Activated T-cell treated with anti-CD3 and anti-CD28 coated beads, Interleukin-2, amount 50 U/mL, for 1 hour (primary cell): ENCODE measurements around the gene XRCC5.
"Not testable (repeated sequence)": the region's sequence is repeated elsewhere in the genome, so short reads cannot be mapped to it uniquely, and the experiment has no call there.

Experiments
- DNase-seq: peaks from one replicate; pipeline ENCODE4 v3.0.0-alpha.2; 2020

The XRCC5 gene

DNA sequence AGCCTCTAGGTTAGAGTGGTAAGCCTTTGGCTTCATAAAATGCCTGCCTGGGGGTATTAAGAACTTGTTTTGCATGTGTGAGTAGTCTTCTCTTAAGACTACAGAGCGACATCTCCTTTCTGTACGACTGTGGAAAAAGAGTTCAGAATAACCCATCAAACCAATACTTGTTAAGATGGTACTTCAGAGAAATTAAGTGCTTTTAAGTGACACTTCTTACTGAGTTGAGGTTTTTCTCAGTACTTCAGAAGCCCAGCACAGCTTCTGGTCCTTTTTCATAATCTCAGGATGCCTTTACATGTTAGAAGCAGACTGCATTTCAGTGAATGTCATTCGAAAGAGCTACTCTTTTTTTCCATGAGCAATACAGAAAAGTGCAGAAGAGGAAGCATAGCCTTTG, 10.8 kb downstream of the XRCC5 start:
- no peak for DNase-seq

DNA sequence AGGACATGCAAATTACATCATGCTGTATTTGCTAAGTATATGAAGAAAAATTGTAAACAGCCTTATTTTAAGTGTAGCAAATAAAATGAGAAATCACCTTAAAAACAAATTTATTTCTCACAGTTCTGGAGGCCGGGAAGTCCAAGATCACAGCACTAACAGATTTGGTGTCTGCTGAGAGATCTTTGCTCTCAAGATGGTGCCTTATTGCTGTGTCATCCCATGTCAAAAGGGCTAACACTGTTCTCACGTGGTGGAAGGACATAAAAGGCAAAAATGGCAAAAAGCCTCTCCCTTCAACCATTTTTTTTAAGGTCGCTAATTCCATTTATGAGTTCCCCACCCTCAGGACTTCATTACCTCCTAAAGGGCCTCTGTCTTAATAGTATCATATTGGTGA, 12.1 kb downstream of the XRCC5 start:
- no peak for DNase-seq

DNA sequence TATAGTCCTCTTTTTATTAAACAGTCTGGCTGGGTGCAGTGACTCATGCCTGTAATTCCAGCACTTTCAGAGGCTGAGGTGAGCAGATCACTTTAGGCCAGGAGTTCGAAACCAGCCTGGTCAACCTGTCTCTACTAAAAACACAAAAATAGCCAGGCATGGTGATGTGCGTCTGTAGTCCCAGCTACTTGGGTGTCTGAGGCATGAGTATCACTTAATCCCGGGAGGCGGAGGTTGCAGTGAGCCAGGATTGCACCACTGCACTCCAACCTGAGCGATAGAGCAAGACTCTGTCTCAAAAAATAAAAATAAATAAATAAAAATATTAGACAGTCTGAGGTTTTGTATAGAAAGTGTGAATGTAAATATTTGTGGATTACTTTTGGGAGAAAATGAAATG, 17.8 kb downstream of the XRCC5 start:
- no peak for DNase-seq

DNA sequence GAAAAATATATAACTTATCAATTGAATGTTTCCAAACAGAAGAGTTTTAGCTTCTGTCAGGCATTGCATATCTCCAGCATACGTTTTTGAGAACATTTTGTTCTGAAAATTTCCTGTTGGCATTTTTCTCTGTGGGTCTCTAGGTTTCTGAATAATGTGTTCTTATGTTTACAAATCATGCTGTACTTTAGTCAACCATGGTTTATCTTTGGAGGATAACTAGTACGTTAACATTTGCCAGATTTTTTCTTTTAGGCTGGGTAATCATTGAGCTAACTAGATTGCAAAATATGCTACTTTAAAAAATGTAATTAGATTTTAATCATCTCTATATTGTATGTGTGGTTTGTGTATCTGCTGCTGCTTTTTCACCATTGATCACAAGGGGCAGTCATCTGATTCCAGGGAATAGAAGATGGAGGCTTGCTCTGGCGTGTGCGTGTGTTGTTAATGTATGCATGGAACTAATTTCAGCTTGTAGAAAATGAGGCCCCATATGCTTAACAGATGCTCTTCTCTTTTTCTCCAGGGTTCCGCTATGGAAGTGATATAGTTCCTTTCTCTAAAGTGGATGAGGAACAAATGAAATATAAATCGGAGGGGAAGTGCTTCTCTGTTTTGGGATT, 21.3 kb downstream of the XRCC5 start:
- no peak for DNase-seq

DNA sequence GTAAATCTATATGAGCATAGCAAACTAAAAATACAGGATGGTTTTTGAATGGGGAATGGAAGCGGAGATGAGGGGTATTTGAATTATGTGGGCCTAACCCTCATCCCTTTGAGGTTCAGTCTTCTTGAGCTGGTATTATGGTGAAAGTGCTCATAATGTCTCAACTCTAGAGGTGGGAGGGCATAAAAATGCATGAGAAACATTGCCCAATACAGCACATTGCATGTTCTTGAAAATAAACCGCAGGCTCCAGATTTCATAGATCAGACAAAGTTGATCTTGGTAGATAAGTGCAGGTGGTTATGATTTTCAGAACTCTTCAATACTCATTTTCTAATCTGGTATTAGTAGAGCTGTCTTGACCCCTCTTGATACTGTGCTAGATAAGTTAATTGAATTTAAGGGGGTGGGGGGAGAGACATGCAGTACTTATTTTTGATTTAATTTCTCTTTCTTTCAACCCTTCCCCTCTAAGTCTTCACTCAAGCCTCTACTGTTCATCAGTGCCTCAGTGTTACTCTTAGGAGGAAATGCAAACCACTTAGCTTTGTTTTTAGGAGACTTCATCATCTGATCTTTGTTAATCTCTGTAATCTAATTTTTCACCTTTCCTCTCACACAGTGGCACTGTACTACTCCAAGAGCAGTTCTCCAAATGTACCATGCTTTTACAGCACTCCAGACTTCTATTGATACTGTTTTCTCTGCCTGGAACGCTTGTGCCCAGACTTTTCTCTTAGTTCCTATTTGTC, 22.2 kb downstream of the XRCC5 start:
- no peak for DNase-seq

DNA sequence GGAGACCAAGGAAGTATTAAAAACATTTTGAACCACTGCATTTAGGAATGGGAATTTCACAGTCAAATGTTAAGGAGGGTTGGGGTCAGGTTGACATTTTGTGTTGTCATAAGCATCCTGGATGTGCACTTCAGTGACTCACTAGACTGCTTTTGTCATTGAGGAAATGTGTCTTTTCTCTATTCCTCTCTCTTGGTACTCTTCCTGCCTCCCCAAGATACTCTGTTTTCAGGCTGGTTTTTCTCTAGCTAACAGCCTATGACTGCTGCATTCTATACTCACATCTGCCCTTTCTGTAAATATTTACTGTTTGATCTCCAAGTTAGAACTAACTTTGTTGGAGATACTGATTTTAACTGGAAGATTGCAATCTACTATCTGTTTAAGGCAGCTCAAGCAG, 23.4 kb downstream of the XRCC5 start:
- no peak for DNase-seq

DNA sequence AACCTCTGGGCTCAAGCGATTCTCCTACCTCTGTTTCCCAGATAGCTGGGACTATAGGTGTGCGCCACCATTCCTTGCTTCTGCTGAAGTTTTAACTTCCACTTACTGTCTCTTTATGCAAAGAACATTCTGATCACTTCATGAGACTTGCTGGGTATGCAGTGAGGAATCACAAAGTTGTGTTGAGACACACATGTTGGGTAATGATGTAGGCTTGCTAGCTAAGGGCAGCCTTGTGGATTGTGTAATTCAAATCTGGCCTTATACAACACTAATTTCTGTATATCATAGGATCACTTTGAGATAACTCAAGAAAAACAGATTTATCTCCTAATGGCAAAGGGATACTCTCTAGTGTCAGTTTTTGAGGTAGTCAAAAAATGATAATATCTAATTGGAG, 24.2 kb downstream of the XRCC5 start:
- DNase-seq = no peak

DNA sequence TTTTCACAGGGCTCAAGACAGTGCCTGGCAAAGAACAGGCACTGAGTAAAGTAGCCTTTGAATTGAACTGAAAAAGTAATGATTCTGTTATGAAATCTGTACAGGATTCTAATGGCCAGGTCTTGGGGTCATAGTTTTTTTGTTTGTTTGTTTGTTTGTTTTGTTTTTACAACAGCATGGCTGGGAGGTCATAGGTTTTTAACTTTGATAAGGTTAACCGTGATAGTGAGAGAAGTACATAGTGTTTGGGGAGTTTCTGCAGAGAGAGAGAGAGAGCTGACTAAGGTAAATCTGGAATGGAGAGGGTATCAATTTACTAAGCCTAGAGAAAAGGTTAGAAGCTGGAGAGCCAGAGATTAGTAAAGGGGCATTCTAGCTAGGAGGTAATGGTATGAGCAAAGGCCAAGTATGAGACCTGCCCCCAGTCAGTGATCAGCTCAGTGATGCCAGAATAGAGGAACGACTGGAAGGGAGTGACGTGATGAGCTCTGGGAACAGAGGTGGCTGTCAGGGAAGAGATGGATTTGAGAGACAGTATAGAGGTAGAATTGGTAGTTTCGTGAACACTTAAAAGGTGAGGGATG, 25.9 kb downstream of the XRCC5 start:
- DNase-seq = no peak

DNA sequence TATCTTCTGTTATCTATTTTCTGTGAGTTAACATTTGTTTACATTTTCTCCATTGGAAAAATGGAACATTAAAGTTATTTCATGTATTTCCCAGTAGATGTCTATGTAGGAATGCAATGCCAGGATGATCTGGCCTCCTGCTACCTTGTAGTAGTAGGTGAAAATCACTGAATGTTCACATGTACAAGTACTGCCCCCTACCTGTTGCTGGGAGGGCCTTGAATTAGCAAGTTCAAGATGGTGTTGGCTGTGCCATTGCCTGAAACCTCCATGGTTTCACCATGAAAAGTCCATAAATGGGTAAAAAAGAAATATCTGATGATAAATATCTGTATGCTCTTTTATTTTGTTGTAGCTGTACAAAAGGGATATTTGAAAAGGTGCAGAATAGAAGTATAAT, 30.7 kb downstream of the XRCC5 start:
- DNase-seq = no peak

DNA sequence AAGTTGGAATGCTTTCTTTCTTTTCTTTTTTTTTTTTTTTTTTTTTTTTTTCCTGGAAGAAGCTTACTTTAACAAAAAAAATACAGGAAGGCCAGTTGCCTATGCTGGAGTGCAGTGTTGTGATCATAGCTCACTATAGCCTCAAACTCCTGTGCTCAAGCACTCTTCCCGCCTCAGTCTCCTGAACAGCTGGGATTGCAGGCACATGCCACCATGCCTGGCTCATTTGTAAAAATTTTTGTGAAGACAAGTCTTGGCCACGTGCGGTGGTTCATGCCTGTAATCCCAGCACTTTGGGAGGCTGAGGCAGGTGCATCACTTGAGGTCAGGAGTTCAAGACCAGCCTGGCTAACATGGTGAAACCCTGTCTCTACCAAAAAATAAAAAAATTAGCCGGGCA, 32.4 kb downstream of the XRCC5 start:
- not testable (repeated sequence) for DNase-seq

DNA sequence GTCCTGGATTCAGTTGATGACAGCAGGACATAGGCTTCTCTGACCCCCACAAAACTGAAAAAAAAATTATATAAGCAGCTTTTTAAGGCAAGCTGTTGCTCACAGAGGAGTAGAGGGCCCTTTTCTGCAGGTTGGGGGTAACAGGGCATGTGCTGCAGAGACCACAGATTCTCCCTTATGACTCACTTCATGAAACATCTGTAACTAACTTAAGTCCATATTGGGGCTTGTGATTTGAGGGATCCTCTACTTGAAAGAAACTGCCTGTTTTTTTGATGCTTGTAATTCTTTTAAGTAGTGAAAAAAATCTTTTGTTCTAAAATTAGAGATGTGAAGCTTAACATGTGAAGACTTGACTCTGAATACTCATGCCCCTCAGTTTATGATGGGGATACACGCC, 33.4 kb downstream of the XRCC5 start:
- no peak for DNase-seq

DNA sequence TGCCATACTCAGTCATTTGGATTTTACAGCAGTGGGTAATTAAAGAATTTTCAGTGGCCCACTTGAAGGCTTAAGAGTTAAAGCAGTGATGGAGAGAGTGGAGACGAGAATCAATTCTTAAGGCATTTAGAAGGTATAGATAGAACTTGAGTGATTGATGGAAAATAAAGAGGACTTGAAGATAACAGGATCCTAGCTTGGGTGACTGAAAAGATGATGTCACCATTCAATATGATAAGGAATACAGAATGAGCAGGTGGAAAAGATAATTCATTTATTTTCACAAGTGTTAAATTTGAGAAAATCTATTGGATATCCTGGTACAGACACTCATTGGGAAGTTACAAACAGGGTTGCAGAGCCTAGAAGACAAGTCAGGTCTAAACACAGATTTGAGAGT, 35.2 kb downstream of the XRCC5 start:
- no peak for DNase-seq

DNA sequence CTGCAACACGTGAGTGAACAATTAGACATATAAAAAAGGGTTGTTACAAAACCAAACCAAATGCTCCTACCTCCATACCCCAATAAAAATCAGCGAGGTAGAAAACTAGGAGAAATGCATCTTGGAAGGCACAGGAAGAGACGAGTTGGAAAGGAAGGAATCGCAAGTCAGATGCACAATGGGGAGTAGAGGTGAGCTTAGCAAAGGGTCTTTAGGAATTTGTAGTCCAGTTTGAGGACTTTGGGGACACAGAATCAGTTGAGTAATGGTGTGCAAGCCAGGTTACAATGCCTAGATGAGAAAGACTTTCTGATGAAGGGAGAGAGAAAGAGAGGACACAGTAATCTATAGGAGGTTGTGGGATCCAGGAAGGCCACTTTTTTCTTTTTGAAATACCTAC, 35.7 kb downstream of the XRCC5 start:
- DNase-seq = no peak

DNA sequence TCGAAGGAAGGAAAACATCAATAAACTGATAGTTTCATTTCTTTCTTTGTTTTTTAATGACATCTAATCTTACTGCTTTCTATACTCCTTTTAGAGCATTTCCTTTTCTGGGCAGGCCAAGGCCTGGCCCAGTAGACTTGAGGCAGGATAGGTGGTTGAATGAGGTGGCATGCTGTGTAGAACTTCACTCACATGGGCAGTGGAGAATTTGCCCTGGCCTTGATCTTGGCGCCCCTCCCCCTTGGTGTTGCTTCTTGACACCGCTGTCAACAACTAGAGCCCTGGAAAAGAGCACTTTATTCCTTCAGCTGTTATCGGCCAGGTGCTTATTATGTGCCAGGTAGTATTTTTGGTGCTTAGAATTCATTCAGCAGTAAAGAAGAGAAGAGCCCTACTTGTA, 37.4 kb downstream of the XRCC5 start:
- no peak for DNase-seq

DNA sequence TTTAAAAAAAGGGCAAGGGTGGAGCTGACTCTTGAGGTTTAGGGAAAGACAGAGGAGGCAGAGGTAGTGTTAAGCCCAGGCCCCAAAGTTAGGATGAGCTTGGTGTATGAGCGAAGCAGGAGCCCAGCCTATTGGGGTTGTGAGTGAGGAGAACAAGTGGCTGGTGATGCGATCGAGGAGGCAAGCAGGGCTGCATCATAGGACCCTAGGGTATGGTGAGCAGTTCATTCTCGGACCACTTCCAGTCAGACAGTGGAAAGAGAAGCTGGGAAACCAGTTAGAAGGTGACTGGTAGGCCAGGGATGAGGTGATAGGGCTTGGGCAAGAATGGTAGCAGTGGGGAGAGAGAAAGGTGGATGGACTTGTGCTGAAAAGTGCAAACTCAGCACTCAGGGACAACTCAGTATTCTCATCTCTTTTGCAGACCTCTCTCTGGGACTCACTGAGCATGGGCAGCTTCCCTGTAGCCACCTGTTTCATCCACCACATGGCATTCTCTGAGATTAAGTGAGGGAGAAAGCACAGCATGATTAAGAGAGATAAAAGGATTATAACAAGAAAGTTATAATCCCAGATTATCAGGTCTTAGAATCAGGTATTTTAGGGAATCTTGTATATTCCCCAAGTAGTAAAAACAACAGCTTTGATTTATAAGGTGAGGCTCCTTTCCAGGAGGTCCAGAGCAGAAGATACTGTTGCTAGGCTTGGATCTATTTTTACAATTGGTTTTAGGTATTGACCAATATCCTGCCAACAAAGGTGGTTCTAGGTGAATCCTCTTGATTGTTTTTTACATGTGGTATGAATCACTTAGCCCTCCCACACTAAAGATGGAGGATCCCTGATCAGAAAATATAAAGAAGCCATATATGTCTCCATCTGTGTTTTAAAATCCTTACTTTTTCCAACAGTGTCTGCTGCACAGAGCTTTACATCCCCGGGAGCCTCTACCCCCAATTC, 38.3 kb downstream of the XRCC5 start:
- DNase-seq = no peak

DNA sequence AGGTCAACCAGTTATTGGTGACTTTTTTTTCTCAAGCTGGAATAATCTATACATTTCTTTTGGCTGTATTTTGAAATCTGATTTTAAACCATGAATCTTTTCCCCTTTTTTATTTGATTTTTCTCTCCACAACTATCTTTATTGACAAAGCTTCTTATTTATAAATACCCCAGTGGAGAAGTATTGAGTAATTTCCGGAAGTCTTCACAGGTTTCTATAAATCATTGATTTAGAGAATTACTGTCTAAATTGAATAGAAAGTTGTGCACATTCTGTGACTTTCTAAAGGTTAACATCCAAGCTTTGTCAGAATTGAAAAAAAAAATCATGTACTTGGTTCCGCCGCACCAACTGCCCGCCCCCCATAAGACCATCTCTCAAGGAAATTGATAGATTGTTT, 39.8 kb downstream of the XRCC5 start:
- DNase-seq = no peak

DNA sequence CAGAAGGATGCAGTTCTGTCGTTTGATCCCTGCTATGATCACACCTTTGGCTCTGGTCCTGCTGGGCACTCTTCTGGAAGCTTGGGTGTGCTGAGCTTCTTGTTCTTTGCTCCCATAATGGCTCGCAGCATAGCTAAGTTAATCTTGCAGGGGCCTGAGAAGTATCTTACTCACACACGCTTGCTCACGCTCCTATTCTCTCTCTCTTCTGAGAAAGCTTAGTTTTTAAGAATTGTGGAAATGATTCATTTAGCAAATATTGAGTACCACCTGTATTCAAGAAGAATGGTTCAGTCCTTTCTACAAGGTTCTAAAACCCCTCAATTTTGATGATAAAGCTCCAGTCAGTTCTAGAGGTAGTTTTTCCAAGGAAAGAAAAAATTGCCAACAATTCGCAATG, 40.6 kb downstream of the XRCC5 start:
- DNase-seq = no peak

DNA sequence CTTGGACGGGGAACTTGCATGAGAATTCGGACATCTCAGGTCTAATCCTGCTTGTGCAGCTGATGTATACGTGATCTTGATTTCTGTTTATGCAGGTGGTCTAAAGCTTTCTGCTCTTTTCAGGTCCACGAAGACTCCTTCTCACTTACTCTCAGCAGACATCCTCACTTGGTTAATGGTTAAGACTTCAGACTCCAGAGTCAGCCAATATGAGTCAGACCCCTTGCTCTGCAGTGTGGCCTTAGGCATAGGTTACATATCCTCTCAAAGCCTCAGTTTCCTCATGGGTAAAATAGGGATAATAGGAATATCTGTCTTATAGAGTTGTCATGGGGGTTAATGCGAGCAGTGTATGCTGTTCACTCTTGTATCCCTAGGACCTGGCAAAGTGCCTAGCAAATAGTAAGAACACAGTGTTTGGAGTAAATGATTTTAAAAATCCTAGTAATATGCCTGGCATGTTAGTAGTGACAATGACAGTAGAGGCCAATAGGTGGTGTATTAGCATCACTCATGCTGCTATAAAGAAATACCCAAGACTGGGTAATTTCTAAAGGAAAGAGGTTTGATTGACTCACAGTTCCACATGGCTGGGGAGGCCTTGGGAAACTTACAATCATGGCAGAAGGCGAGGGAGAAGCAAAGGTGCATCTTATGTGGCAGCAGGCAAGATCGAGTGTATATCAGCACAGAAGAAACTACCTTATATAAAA, 42.3 kb downstream of the XRCC5 start:
- no peak for DNase-seq

DNA sequence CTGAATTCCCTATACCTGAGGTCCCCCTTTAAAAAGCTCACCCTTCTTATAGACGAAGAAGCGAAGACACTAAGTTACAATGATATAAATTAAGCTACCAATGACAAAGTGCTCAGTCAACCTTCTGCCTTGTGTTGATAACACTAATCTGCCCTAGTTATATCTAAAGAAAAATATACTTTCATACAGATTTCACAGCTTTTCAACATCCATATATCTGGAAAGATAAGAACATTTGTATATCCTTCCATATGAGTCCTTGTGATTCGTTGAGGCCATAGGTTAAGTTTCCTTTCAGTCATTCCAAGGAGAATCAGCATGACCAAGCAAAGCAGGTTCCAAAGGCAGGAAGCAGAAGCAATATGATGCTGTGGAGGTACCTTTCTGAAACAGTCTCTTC, 46.8 kb downstream of the XRCC5 start:
- no peak for DNase-seq

DNA sequence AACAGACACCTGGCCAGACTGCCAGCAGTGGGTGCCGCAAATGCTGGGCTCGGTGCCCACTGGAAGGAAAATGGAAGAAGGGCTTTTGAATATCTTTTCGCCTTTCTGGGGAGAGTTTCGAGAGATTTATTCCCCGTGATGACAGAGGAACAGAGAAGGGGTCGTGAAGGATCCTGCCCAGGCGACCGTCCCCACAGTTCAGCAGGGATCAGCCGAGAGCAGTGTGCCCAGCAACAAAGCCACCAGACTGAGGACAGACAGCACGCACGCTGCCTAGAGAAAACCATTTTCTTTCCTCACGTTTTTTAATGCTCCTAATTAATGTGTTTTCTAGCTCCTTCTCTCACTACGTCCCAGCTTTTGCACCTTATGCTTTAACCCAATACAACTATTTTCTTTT, 47.7 kb downstream of the XRCC5 start:
- no peak for DNase-seq

DNA sequence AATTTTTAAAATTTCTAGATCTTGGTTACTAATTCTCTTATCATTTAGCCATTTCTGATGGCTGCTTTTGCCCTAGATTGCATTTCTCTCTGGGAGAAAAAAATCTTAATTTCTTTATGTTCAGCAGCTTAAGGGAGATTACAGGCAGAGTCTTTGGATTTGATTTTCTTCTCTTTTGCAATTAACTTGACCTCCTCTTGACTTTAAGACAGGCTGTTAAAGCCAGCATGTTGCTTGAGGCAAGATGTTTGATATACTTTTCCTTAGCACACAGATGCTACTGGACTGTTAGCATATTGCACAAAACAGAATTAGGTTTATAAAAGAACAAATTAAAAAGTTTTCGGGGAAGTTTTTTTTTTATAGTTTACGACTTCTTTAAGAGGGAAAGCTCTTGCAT, 50.0 kb downstream of the XRCC5 start:
- no peak for DNase-seq

DNA sequence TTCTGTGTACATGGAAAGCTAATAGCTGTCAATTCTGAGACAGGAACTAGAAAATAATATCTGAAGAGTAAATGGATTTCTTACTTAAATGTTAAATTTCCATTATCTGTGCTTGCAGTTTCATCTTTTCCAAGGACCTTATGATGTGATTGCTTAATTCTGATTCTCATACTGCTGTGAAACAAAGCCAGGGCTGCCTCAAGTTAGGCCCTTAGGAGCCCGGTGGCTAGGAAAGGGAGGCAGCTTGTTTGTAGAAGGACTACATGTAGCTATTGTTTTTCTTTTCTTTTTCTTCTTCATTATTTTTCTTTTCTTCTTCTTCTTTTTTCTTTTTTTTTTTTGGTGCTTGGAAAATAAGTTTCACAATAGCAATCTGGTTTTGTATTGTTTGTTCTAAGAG, 50.5 kb downstream of the XRCC5 start:
- no peak for DNase-seq

DNA sequence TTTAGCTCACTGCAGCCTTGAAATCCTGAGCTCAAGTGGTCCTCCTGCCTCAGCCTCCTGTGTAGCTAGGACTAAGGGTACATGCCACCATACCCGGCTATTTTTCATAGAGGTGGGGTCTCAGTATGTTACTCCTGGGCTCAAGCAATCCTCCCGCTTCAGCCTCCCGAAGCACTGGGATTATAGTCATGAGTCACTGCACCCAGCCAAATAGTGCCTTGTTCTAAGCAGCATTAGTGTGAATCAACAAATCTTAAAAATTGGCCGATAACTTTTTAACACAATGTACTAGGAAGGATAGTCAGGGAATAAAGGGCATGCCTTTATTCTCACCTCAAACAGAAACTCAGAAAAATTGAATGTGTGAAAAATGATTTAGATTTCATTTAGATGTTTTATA, 51.6 kb downstream of the XRCC5 start:
- no peak for DNase-seq
